ENCODE measurements around the gene SERPINB3.
"Not testable (repeated sequence)": the region's sequence is repeated elsewhere in the genome, so short reads cannot be mapped to it uniquely, and the experiment has no call there.

The SERPINB3 gene

GRCh38 chr18:63661750-63662149, at the start of gene SERPINB3:
Gene SERPINB3 (minus strand): TSS chr18:63661893. CDS start chr18:63661216, 677 bp downstream.
- DNase-seq (ENCODE audit: extremely low spot score); CTCF ChIA-PET; POLR2A ChIA-PET: not testable (repeated sequence)

GRCh38 chr18:63708650-63709049, 47.0 kb upstream of the SERPINB3 start:
- ChIA-PET POLR2A (no interaction called here), CTCF (no interaction called here)
- no peak for DNase-seq (ENCODE audit: extremely low spot score)

GRCh38 chr18:63707816-63708215, 46.1 kb upstream of the SERPINB3 start:
- POLR2A ChIA-PET = no interaction called here
- no peak for DNase-seq (ENCODE audit: extremely low spot score)
- CTCF ChIA-PET = no interaction called here
- TF ChIP-seq CTBP1 (IDR thresholded peaks at IDR 0.05; ENCODE audit: borderline replicate concordance) (no peak), ELF4 (IDR thresholded peaks at IDR 0.05) (no peak), ARNT (IDR thresholded peaks at IDR 0.05) (no peak), FOXM1 (IDR thresholded peaks at IDR 0.05; ENCODE audit: borderline replicate concordance) (no peak), HDGF (IDR thresholded peaks at IDR 0.05; ENCODE audit: borderline replicate concordance) (no peak), BHLHE40 (IDR thresholded peaks at IDR 0.05; ENCODE audit: borderline replicate concordance) (no peak), NFRKB (IDR thresholded peaks at IDR 0.05) (no peak), FOXA1 (IDR thresholded peaks at IDR 0.05) (no peak), FOXK2 (IDR thresholded peaks at IDR 0.05) (no peak), ZNF384 (IDR thresholded peaks at IDR 0.05) (no peak), LEF1 (IDR thresholded peaks at IDR 0.05; ENCODE audit: borderline replicate concordance) (no peak), TARDBP (IDR thresholded peaks at IDR 0.05) (no peak), SUZ12 (IDR thresholded peaks at IDR 0.05) (no peak), SP1 (IDR thresholded peaks at IDR 0.05) (no peak), L3MBTL2 (conservative IDR thresholded peaks at IDR 0.05) (no peak)
- TF ChIP-seq, protein P1, sequence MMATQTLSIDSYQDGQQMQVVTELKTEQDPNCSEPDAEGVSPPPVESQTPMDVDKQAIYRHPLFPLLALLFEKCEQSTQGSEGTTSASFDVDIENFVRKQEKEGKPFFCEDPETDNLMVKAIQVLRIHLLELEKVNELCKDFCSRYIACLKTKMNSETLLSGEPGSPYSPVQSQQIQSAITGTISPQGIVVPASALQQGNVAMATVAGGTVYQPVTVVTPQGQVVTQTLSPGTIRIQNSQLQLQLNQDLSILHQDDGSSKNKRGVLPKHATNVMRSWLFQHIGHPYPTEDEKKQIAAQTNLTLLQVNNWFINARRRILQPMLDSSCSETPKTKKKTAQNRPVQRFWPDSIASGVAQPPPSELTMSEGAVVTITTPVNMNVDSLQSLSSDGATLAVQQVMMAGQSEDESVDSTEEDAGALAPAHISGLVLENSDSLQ (IDR thresholded peaks at IDR 0.05) = no peak

More at GRCh38 chr18:63708650-63709049, 47.0 kb upstream of the SERPINB3 start:
- TF ChIP-seq LEF1 (IDR thresholded peaks at IDR 0.05; ENCODE audit: borderline replicate concordance) (no peak), NFRKB (IDR thresholded peaks at IDR 0.05) (no peak)

DNA sequence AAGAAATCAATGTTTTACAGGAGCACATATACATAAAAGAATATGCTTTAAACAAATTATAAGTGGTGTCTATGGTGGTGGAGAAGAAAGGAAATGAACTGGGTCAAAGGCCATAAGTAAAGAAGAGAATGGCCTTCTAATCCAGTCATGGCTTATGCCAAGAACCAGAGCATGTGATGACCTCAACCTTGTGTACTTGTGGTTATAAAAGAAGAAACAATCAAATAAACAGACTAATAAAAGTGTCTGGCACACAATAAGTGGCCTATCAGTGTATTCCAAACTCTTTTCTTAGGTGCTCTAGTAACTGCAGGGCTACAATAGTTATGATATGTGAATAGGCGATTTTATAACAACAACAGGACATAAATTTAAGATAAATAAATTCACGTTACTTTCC, 43.7 kb upstream of the SERPINB3 start:
- ChIA-PET POLR2A (no interaction called here), CTCF (no interaction called here)
- TF ChIP-seq L3MBTL2 (conservative IDR thresholded peaks at IDR 0.05) (no peak), ZNF384 (IDR thresholded peaks at IDR 0.05) (no peak), ELF4 (IDR thresholded peaks at IDR 0.05) (no peak), FOXK2 (IDR thresholded peaks at IDR 0.05) (no peak), TARDBP (IDR thresholded peaks at IDR 0.05) (no peak), LEF1 (IDR thresholded peaks at IDR 0.05; ENCODE audit: borderline replicate concordance) (no peak), BHLHE40 (IDR thresholded peaks at IDR 0.05; ENCODE audit: borderline replicate concordance) (no peak), CTBP1 (IDR thresholded peaks at IDR 0.05; ENCODE audit: borderline replicate concordance) (no peak), SUZ12 (IDR thresholded peaks at IDR 0.05) (no peak), HDGF (IDR thresholded peaks at IDR 0.05; ENCODE audit: borderline replicate concordance) (no peak), ARNT (IDR thresholded peaks at IDR 0.05) (no peak), FOXM1 (IDR thresholded peaks at IDR 0.05; ENCODE audit: borderline replicate concordance) (no peak), SP1 (IDR thresholded peaks at IDR 0.05) (no peak), NFRKB (IDR thresholded peaks at IDR 0.05) (no peak), FOXA1 (IDR thresholded peaks at IDR 0.05) (no peak)
- TF ChIP-seq, protein P1 (IDR thresholded peaks at IDR 0.05) = no peak
- DNase-seq (ENCODE audit: extremely low spot score) = no peak

- DNase-seq (ENCODE audit: extremely low spot score) = no peak
- POLR2A ChIA-PET = no interaction called here
- CTCF ChIA-PET = no interaction called here
- TF ChIP-seq L3MBTL2 (conservative IDR thresholded peaks at IDR 0.05) (no peak), SUZ12 (IDR thresholded peaks at IDR 0.05) (no peak), ARNT (IDR thresholded peaks at IDR 0.05) (no peak), FOXA1 (IDR thresholded peaks at IDR 0.05) (no peak), SP1 (IDR thresholded peaks at IDR 0.05) (no peak)
Measured at GRCh38 chr18:63702660-63703059, 41.0 kb upstream of the SERPINB3 start, which contains the start of gene SERPINB11. Gene SERPINB11 (plus strand): TSS chr18:63702960. CDS start chr18:63710194, 7,234 bp downstream.

GRCh38 chr18:63701952-63702351, 40.3 kb upstream of the SERPINB3 start:
- ChIA-PET CTCF (no interaction called here), POLR2A (no interaction called here)
- DNase-seq (ENCODE audit: extremely low spot score) = no peak
- TF ChIP-seq HDGF (IDR thresholded peaks at IDR 0.05; ENCODE audit: borderline replicate concordance) (no peak), ZNF384 (IDR thresholded peaks at IDR 0.05) (no peak)
- TF ChIP-seq, protein P1 (IDR thresholded peaks at IDR 0.05) = no peak

DNA sequence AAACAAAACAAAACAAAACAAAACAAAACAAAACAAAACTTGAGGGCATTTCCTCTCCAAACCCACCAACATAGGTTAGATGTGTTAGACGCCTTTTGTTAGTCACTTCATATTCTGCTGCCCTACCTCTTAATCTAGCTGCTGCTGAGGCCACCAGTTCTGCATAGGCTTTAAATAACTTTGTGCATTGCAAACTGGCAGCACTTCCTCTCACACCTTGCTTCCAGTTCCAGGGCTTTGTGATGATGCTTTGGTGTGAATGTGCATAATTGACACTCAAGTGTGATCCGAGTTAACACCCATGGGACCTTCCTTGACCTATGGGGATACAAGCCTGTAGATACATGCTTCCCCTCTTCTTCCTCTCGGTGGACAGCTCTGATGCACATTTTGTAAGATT, 38.8 kb upstream of the SERPINB3 start:
- POLR2A ChIA-PET = no interaction called here

More for the DNA sequence above, 38.8 kb upstream of the SERPINB3 start:
- no peak for TF ChIP-seq L3MBTL2 (conservative IDR thresholded peaks at IDR 0.05)
- TF ChIP-seq ARNT (IDR thresholded peaks at IDR 0.05) = no peak
- TF ChIP-seq SP1 (IDR thresholded peaks at IDR 0.05) = no peak
- TF ChIP-seq BHLHE40 (IDR thresholded peaks at IDR 0.05; ENCODE audit: borderline replicate concordance) = no peak
- TF ChIP-seq CTBP1 (IDR thresholded peaks at IDR 0.05; ENCODE audit: borderline replicate concordance) = no peak
- TF ChIP-seq SUZ12 (IDR thresholded peaks at IDR 0.05) = no peak
- no peak for TF ChIP-seq FOXK2 (IDR thresholded peaks at IDR 0.05)
- TF ChIP-seq FOXM1 (IDR thresholded peaks at IDR 0.05; ENCODE audit: borderline replicate concordance) = no peak
- no peak for TF ChIP-seq ELF4 (IDR thresholded peaks at IDR 0.05)
- TF ChIP-seq, protein P1 (IDR thresholded peaks at IDR 0.05) = no peak
- TF ChIP-seq ZNF384 (IDR thresholded peaks at IDR 0.05) = no peak
- TF ChIP-seq TARDBP (IDR thresholded peaks at IDR 0.05) = no peak
- no peak for TF ChIP-seq FOXA1 (IDR thresholded peaks at IDR 0.05)
- no peak for TF ChIP-seq NFRKB (IDR thresholded peaks at IDR 0.05)
- no peak for TF ChIP-seq LEF1 (IDR thresholded peaks at IDR 0.05; ENCODE audit: borderline replicate concordance)
- TF ChIP-seq HDGF (IDR thresholded peaks at IDR 0.05; ENCODE audit: borderline replicate concordance) = no peak
- DNase-seq (ENCODE audit: extremely low spot score) = no peak
- CTCF ChIA-PET = no interaction called here

All from HEK293T (cell line).